C4-2B (cell line): Measurements from ENCODE around the gene RPN2.

Experiments
- ZFX ChIP-seq: fragments of 450-650 bp; IDR thresholded peaks from 2 replicates; pipeline ENCODE4 v1.6.1; 2017
- TF ChIP-seq, protein P1 (sequence below): fragments of 450-650 bp; conservative IDR thresholded peaks from 2 replicates; pipeline ENCODE4 v1.5.1; 2017; ENCODE audit warnings: mild to moderate bottlenecking

GRCh38 chr20:37209193-37209592 is 30.1 kb downstream of the RPN2 start:
- TF ChIP-seq, protein P1, sequence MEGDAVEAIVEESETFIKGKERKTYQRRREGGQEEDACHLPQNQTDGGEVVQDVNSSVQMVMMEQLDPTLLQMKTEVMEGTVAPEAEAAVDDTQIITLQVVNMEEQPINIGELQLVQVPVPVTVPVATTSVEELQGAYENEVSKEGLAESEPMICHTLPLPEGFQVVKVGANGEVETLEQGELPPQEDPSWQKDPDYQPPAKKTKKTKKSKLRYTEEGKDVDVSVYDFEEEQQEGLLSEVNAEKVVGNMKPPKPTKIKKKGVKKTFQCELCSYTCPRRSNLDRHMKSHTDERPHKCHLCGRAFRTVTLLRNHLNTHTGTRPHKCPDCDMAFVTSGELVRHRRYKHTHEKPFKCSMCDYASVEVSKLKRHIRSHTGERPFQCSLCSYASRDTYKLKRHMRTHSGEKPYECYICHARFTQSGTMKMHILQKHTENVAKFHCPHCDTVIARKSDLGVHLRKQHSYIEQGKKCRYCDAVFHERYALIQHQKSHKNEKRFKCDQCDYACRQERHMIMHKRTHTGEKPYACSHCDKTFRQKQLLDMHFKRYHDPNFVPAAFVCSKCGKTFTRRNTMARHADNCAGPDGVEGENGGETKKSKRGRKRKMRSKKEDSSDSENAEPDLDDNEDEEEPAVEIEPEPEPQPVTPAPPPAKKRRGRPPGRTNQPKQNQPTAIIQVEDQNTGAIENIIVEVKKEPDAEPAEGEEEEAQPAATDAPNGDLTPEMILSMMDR: no peak
- TF ChIP-seq ZFX: no peak
